Trophoblast cell (in vitro differentiated cells and primary cell): Measurements from ENCODE around the gene FALEC.

Experiments
- DNase-seq, 2 donors: peaks; one replicate each; pipeline ENCODE4 v3.0.0-alpha.2; 2016
- H2AFZ ChIP-seq: 2 replicates; pipeline ENCODE4 v1.6.1; 2013; ENCODE audit warnings: low read length, moderate library complexity, mild to moderate bottlenecking; ENCODE audit not compliant: insufficient read depth, poor library complexity
- H2AK5ac ChIP-seq: 2 replicates; pipeline ENCODE4 v1.6.1; 2013; ENCODE audit warnings: mild to moderate bottlenecking, low read length
- H2BK120ac ChIP-seq: 2 replicates; pipeline ENCODE4 v1.6.1; 2013; ENCODE audit warnings: low read length, mild to moderate bottlenecking, moderate library complexity; ENCODE audit not compliant: insufficient read depth, poor library complexity
- H2BK12ac ChIP-seq: 2 replicates; pipeline ENCODE4 v1.6.1; 2013; ENCODE audit warnings: mild to moderate bottlenecking, low read length, moderate library complexity
- H2BK5ac ChIP-seq: 2 replicates; pipeline ENCODE4 v1.6.1; 2013; ENCODE audit warnings: low read length, low read depth, moderate library complexity, mild to moderate bottlenecking; ENCODE audit not compliant: poor library complexity
- H3K14ac ChIP-seq: 2 replicates; pipeline ENCODE4 v1.6.1; 2013; ENCODE audit warnings: mild to moderate bottlenecking, low read length
- H3K18ac ChIP-seq: 2 replicates; pipeline ENCODE4 v1.6.1; 2013; ENCODE audit warnings: mild to moderate bottlenecking, low read length
- H3K23ac ChIP-seq: 2 replicates; pipeline ENCODE4 v1.6.1; 2013; ENCODE audit warnings: low read length
- H3K27ac ChIP-seq: 2 replicates; pipeline ENCODE4 v1.5.1; 2013; ENCODE audit warnings: low read depth, mild to moderate bottlenecking, inconsistent platforms, low read length, moderate library complexity
- H3K27me3 ChIP-seq: 2 replicates; pipeline ENCODE4 v1.6.1; 2013; ENCODE audit warnings: inconsistent platforms, mild to moderate bottlenecking, low read length, moderate library complexity; ENCODE audit not compliant: insufficient read depth
- H3K36me3 ChIP-seq, 2 experiments: 1 replicate in 1 of 2; 2 replicates in 1 of 2; pipeline ENCODE4 v1.6.1; 2013; ENCODE audit warnings: low read length in 2 of 2, mild to moderate bottlenecking in 2 of 2, moderate library complexity in 1 of 2; ENCODE audit not compliant: insufficient read depth in 2 of 2, control insufficient read depth in 1 of 2
- H3K4ac ChIP-seq: 2 replicates; pipeline ENCODE4 v1.6.1; 2013; ENCODE audit warnings: low read depth, mild to moderate bottlenecking, low read length, moderate library complexity
- H3K4me1 ChIP-seq, 2 experiments: 1 replicate in 1 of 2; 2 replicates in 1 of 2; pipeline ENCODE4 v1.6.1; 2013; ENCODE audit warnings: low read length in 2 of 2, mild to moderate bottlenecking in 2 of 2, moderate library complexity in 1 of 2; ENCODE audit not compliant: insufficient read depth in 2 of 2, control insufficient read depth in 1 of 2
- H3K4me2 ChIP-seq: 2 replicates; pipeline ENCODE4 v1.6.1; 2013; ENCODE audit warnings: inconsistent platforms, mild to moderate bottlenecking, low read length, moderate library complexity
- H3K4me3 ChIP-seq: 2 replicates; pipeline ENCODE4 v1.5.1; 2013; ENCODE audit warnings: mild to moderate bottlenecking, low read depth, low read length, inconsistent platforms
- H3K79me1 ChIP-seq: one replicate; pipeline ENCODE4 v1.6.1; 2013; ENCODE audit warnings: low read length
- H3K79me2 ChIP-seq: 2 replicates; pipeline ENCODE4 v1.6.1; 2013; ENCODE audit warnings: low read length, mild to moderate bottlenecking; ENCODE audit not compliant: control insufficient read depth, insufficient read depth, poor library complexity
- H3K9ac ChIP-seq: 2 replicates; pipeline ENCODE4 v1.6.1; 2013; ENCODE audit warnings: mild to moderate bottlenecking, low read length
- H3K9me3 ChIP-seq: 2 replicates; pipeline ENCODE4 v1.6.1; 2013; ENCODE audit warnings: low read depth, mild to moderate bottlenecking, control low read depth, inconsistent platforms, low read length; ENCODE audit not compliant: insufficient read depth
- H4K12ac ChIP-seq: 2 replicates; pipeline ENCODE4 v1.6.1; 2013; ENCODE audit warnings: low read depth, mild to moderate bottlenecking, low read length, moderate library complexity
- H4K8ac ChIP-seq: 2 replicates; pipeline ENCODE4 v1.6.1; 2013; ENCODE audit warnings: low read depth, mild to moderate bottlenecking, low read length, moderate library complexity
- H4K91ac ChIP-seq: one replicate; pipeline ENCODE4 v1.6.1; 2013; ENCODE audit warnings: low read depth, mild to moderate bottlenecking, low read length, moderate library complexity
- WGBS: extraction: QIAGEN DNeasy Blood & Tissue Kit; methylation state at CpG from one replicate; pipeline ENCODE4 v1.1.7; 2013; ENCODE audit warnings: missing lambda C conversion rate; ENCODE audit not compliant: insufficient read length, insufficient coverage; ENCODE audit errors: extremely low coverage; 5-methylcytosine and 5-hydroxymethylcytosine counted together

FALEC gene

DNA sequence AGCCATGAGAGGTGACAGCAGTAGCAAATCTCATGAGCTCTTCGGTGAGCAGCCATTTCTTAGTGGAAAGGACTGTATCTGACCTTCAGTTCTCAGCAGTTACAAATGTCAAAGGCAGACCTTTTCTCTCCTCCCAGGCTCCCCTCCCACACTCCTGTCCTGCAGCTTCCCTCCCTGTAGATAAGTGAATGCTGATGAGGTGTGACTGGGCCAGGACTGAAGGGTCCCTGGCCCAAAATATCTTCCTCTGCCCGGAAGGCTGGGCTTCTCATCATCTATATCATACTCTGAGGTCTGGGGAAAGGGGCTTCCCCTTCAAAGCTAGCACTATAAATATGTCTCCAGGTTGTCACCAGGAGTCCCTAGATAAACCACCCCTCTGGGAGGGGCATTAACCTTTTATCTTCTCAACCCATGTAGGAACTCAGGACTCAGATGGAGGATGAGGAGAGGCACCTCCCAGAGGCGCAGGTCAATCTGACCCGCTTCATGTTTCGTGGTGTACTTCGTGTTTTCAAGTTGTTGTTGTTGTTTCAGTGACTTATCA is 30.0 kb downstream of the FALEC start:
- H3K4me3 ChIP-seq, result no peak overlapping the region
- H3K4ac ChIP-seq, result no peak overlapping the region
- no peak overlapping the region for H3K18ac ChIP-seq
- H3K36me3 ChIP-seq, result no peaks in the 10 kb centered on the region
- H3K9me3 ChIP-seq, result no peaks in the 10 kb centered on the region
- H3K4me1 ChIP-seq, result peaks cover 9 to 13% of the 10 kb centered on the region in 2 experiments
- H4K8ac ChIP-seq, result no peak overlapping the region
- H3K9ac ChIP-seq, result no peak overlapping the region
- no peak overlapping the region for H3K27ac ChIP-seq
- no peak overlapping the region for H3K4me2 ChIP-seq
- H2BK12ac ChIP-seq, result no peak overlapping the region
- no peak overlapping the region for H2AFZ ChIP-seq
- peaks cover 7% of the 10 kb centered on the region for H3K79me2 ChIP-seq
- no peak overlapping the region for H4K12ac ChIP-seq
- no peak overlapping the region for H3K23ac ChIP-seq
- no peak overlapping the region for H2BK120ac ChIP-seq
- no peak overlapping the region for H2BK5ac ChIP-seq
- WGBS, result no CpG with 5 or more reads among the region's 6 CpGs
- H2AK5ac ChIP-seq, result no peak overlapping the region
- no peak overlapping the region for H4K91ac ChIP-seq
- H3K27me3 ChIP-seq, result no peaks in the 10 kb centered on the region
- peaks cover 16% of the 10 kb centered on the region for H3K79me1 ChIP-seq
- DNase-seq, result no peak
- no peak overlapping the region for H3K14ac ChIP-seq

DNA sequence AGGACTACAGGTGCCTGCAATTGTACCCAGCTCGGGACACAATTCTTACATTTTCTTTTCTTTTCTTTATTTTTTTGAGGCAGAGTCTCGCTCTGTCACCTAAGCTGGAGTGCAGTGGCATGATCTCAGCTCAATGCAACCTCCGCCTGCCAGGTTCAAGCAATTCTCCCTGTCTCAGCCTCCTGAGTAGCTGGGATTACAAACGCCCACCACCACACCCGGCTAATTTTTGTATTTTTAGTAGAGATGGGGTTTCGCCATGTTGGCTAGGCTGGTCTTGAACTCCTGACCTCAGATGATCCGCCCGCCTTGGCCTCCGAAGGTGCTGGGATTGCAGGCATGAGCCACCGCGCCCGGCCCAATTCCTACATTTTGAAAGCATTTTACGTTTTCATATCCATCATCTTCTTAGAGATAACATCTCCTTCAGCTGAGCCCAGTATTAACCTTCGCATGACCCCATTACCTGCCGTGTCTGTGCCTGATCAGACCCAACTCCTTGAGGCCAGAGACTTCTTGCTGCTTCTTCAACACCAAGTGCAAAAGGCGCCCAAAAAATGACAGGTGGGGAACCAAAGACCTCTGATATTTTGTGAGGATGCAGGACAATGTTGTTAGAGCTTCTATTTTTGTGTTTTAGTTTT is 30.9 kb downstream of the FALEC start:
- H2BK5ac ChIP-seq, result no peak overlapping the region
- no peak overlapping the region for H3K9ac ChIP-seq
- no peak for DNase-seq
- H3K9me3 ChIP-seq, result no peaks in the 10 kb centered on the region
- H2AFZ ChIP-seq, result no peak overlapping the region
- H4K8ac ChIP-seq, result no peak overlapping the region
- peaks cover 17 to 21% of the 10 kb centered on the region in 2 experiments for H3K4me1 ChIP-seq
- no peak overlapping the region for H3K4me2 ChIP-seq
- no CpG with 5 or more reads among the region's 16 CpGs for WGBS
- no peak overlapping the region for H3K14ac ChIP-seq
- H3K4ac ChIP-seq, result no peak overlapping the region
- H4K91ac ChIP-seq, result no peak overlapping the region
- no peak overlapping the region for H4K12ac ChIP-seq
- no peaks in the 10 kb centered on the region for H3K27me3 ChIP-seq
- no peak overlapping the region for H2BK120ac ChIP-seq
- no peak overlapping the region for H3K27ac ChIP-seq
- peaks cover 22% of the 10 kb centered on the region for H3K79me1 ChIP-seq
- H3K4me3 ChIP-seq, result no peak overlapping the region
- H3K18ac ChIP-seq, result no peak overlapping the region
- H3K79me2 ChIP-seq, result peaks cover 7% of the 10 kb centered on the region
- H3K23ac ChIP-seq, result no peak overlapping the region
- H2AK5ac ChIP-seq, result no peak overlapping the region
- H3K36me3 ChIP-seq, result no peaks in the 10 kb centered on the region
- H2BK12ac ChIP-seq, result no peak overlapping the region

DNA sequence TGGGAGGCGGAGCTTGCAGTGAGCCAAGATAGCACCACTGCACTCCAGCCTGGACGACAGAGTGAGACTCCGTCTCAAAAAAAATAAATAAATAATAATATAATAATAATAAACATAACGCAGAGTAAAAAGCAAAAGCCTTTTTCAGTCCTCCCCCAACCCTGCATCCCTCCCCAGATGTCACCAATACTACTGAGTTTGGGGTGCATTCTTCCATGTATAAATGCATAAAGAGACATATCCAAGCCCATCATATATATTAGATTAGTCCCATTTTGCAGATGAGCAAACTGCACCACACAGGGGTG is 32.7 kb downstream of the FALEC start:
- peak overlapping the region; percentile 74 for H3K4me2 ChIP-seq
- no peak overlapping the region for H2AK5ac ChIP-seq
- H3K36me3 ChIP-seq, result no peaks in the 10 kb centered on the region
- no peak overlapping the region for H3K9ac ChIP-seq
- no peak overlapping the region for H2AFZ ChIP-seq
- no peak overlapping the region for H4K12ac ChIP-seq
- peaks cover 32% of the 10 kb centered on the region for H3K79me1 ChIP-seq
- H3K9me3 ChIP-seq, result no peaks in the 10 kb centered on the region
- H4K8ac ChIP-seq, result no peak overlapping the region
- peak overlapping the region; percentile 86 for H3K27ac ChIP-seq
- no CpG with 5 or more reads among the region's 4 CpGs for WGBS
- H3K14ac ChIP-seq, result peak overlapping the region; percentile 21
- peaks cover 33 to 38% of the 10 kb centered on the region in 2 experiments for H3K4me1 ChIP-seq
- no peak overlapping the region for H2BK120ac ChIP-seq
- peaks cover 7% of the 10 kb centered on the region for H3K79me2 ChIP-seq
- peak overlapping the region; percentile 31 for H3K18ac ChIP-seq
- no peak overlapping the region for H3K23ac ChIP-seq
- no peaks in the 10 kb centered on the region for H3K27me3 ChIP-seq
- H2BK12ac ChIP-seq, result no peak overlapping the region
- H3K4me3 ChIP-seq, result no peak overlapping the region
- peak overlapping the region; percentile 31 for H4K91ac ChIP-seq
- no peak overlapping the region for H3K4ac ChIP-seq
- H2BK5ac ChIP-seq, result no peak overlapping the region
- DNase-seq, result no peak

DNA sequence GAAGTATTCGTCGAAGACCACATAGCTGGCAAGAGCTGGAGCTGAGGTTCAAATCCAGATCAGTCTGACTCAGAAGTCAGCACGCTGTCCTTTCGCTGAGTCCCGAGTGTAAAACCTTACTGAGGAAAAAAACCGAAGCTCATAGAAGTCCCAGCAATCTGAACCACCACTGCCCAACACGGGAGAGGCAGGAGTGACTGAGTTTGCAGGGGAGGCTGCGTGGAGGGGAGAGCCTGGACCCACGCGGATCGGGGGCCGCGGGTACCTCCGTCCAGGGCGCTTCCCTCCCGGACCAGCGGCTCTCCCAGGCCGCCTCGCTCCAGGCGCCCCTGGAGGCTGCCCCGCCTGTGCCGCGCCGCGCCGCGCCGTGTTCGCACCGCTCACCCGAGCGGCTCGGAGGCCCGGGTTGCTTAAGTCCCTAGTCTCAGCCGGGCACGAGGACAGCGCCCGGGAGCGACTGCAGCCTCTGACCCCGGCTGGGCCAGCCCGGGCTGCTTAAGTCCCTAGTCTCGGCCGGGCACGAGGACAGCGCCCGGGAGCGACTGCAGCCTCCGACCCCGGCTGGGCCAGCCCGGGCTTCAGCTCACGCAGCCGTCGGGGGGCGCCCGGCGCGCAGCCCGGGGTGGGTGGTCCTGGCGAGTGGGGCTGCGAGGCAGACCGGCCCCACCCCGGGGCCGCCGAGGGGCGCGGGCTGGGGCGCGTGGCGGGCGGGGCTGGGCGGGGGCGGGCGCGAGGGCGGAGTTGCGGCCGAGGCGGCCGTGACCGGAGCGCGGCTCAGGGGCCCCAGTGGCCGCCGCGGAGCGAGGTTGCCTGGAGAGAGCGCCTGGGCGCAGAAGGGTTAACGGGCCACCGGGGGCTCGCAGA is 33.3 kb downstream of the FALEC start, which contains the start of gene ADAMTSL4:
Gene ADAMTSL4 (plus strand): TSS at position 777 of the 864 bp plus-strand sequence. CDS start 2,881 bp downstream, outside the sequence.
- Histone ChIP-seq H3K79me1 (peaks cover 32% of the 10 kb centered on the region), H3K27me3 (no peaks in the 10 kb centered on the region), H3K79me2 (peaks cover 7% of the 10 kb centered on the region), H2AFZ (peak within 1 kb of the TSS; percentile 92), H2BK120ac (peak within 1 kb of the TSS; percentile 54), H3K9me3 (no peaks in the 10 kb centered on the region), H3K4ac (peak within 1 kb of the TSS; percentile 7), H3K36me3 (no peaks in the 10 kb centered on the region), H3K18ac (peak within 1 kb of the TSS; percentile 62), H2AK5ac (peak within 1 kb of the TSS; percentile 42), H3K9ac (peak within 1 kb of the TSS; percentile 75), H3K27ac (peak within 1 kb of the TSS; percentile 91), H3K14ac (peak within 1 kb of the TSS; percentile 66), H4K12ac (peak within 1 kb of the TSS; percentile 66), H4K8ac (peak within 1 kb of the TSS; percentile 56), H4K91ac (peak within 1 kb of the TSS; percentile 73), H3K23ac (no peak within 1 kb of the TSS), H2BK5ac (peak within 1 kb of the TSS; percentile 84), H3K4me1 (peaks cover 34 to 40% of the 10 kb centered on the region in 2 experiments), H3K4me2 (peak within 1 kb of the TSS; percentile 74), H3K4me3 (peak within 1 kb of the TSS; percentile 64), H2BK12ac (peak within 1 kb of the TSS; percentile 41)
- no CpG with 5 or more reads among the region's 91 CpGs for WGBS
- DNase-seq, result peak; percentile 83
